Kidney epithelial cell (primary cell): ENCODE measurements around the gene CCR4. TPM values are rescaled to one million over a fixed set of nuclear protein-coding genes. Genes with fewer than 3 reads are reported as not detected.

Source experiments
- DNase-seq: peaks from one replicate; pipeline ENCODE4 v3.0.0-alpha.2; 2010; ENCODE audit warnings: low read depth
- H3K27me3 ChIP-seq: 2 replicates; pipeline ENCODE4 v1.6.0; 2011; ENCODE audit warnings: low read length; ENCODE audit not compliant: control insufficient read depth, insufficient read depth
- H3K36me3 ChIP-seq: 2 replicates; pipeline ENCODE4 v1.5.1; 2011; ENCODE audit warnings: low read length; ENCODE audit not compliant: control insufficient read depth, insufficient read depth
- H3K4me3 ChIP-seq: 2 replicates; pipeline ENCODE4 v1.5.1; 2011; ENCODE audit warnings: low read depth, mild to moderate bottlenecking, control low read depth, low read length
- total RNA-seq: library from RNA; depleted of rRNA; stranded (reverse); fragments of >200 nt; gene quantifications from 2 replicates; pipeline ENCODE4 v1.2.3, GENCODE V29; 2015
- TF ChIP-seq, protein P1 (sequence below): IDR thresholded peaks from 2 replicates; pipeline ENCODE4 v1.5.1; 2011; ENCODE audit warnings: mild to moderate bottlenecking, moderate library complexity, low read length, control low read depth, inconsistent platforms; ENCODE audit not compliant: insufficient read depth, poor library complexity, severe bottlenecking

CCR4 gene
- total RNA-seq, 1 donor from 2014 or later, result not detected

DNA sequence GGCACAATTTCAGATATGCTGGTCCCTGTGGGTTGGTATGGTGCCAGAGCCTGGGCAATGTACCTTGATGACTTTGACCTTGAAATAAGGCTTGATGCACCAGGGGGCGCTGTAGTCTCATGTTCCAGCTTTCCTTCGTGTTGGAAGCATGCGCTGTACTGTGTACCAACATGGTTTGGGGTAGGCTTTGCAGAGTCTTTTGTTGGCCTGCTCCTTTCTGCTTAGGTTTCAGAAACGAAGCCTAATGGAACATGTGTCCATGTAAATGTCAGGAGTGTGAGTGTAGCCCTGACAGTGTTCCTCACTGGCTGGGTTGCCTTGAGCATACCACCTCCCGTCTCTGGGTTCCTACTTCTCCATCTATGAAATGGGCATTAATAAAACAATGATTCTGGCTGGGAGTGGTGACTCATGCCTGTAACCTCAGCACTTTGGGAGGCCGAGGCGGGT, 3.6 kb upstream of the CCR4 start:
- Histone ChIP-seq H3K36me3 (no peaks in the 10 kb centered on the region), H3K4me3 (no peak overlapping the region), H3K27me3 (no peaks in the 10 kb centered on the region)
- TF ChIP-seq, protein P1, sequence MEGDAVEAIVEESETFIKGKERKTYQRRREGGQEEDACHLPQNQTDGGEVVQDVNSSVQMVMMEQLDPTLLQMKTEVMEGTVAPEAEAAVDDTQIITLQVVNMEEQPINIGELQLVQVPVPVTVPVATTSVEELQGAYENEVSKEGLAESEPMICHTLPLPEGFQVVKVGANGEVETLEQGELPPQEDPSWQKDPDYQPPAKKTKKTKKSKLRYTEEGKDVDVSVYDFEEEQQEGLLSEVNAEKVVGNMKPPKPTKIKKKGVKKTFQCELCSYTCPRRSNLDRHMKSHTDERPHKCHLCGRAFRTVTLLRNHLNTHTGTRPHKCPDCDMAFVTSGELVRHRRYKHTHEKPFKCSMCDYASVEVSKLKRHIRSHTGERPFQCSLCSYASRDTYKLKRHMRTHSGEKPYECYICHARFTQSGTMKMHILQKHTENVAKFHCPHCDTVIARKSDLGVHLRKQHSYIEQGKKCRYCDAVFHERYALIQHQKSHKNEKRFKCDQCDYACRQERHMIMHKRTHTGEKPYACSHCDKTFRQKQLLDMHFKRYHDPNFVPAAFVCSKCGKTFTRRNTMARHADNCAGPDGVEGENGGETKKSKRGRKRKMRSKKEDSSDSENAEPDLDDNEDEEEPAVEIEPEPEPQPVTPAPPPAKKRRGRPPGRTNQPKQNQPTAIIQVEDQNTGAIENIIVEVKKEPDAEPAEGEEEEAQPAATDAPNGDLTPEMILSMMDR, result peak; percentile 71
- peak; percentile 39 for DNase-seq

DNA sequence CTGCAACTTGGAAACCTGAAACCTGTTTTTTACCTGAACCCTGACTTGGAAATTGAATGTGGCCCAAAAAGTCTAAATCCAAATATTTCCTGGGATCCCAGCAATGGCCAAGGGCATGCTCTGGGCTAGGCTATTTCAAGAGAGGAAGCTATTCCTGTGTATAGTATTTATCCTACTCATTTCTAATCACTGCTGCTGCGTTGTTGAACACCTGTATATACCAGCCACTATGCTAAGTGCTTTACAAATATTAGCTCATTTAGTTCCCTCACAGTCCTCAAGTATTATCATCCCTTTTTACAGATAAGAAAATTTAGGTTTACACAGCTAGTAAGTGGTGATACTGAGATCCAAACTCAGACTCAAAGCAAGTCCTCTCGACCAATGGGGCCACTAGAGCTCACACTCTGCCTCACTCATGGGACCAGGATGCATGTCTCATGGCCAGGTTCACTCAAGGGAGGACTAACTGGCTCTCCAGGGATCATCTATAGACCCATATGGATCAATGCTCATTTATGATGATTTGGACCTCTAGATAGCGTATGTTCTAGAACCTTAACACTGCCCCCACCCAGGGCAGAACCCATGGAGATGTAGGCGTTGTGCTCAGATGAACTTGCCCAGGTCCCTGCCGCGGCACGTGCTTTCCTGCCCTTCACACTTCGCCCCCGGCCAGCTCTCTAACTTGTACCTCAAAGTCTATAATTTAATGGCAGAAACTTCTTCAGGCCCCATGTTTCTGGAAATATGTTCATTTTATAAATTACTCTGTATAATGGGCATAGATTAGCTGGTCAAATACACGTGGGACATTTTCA, 2.6 kb upstream of the CCR4 start:
- Histone ChIP-seq H3K36me3 (no peaks in the 10 kb centered on the region), H3K27me3 (no peaks in the 10 kb centered on the region), H3K4me3 (no peak overlapping the region)
- no peak for DNase-seq
- TF ChIP-seq, protein P1, result no peak

DNA sequence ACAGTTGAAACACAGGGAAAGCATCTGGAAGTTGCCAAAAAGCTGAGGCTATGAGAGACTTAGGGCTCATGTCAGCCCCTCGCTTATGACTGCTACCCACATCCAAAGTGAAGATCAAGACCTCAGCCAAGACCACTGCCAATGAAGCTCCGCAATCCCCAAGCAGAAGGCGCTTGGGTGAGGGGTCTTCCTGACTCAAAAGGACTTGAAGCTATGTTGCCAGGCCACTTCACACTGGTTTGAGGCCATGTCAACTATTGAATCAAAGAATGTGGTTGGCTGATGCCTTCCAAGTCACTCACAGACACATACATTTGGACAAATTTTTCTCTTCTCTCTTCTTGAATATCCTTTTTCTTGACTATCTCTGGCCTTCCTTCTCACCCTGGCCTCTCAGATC, 928 bp upstream of the CCR4 start:
- TF ChIP-seq, protein P1, result no peak
- H3K4me3 ChIP-seq, result no peak overlapping the region
- DNase-seq, result no peak
- H3K27me3 ChIP-seq, result no peaks in the 10 kb centered on the region
- H3K36me3 ChIP-seq, result no peaks in the 10 kb centered on the region

DNA sequence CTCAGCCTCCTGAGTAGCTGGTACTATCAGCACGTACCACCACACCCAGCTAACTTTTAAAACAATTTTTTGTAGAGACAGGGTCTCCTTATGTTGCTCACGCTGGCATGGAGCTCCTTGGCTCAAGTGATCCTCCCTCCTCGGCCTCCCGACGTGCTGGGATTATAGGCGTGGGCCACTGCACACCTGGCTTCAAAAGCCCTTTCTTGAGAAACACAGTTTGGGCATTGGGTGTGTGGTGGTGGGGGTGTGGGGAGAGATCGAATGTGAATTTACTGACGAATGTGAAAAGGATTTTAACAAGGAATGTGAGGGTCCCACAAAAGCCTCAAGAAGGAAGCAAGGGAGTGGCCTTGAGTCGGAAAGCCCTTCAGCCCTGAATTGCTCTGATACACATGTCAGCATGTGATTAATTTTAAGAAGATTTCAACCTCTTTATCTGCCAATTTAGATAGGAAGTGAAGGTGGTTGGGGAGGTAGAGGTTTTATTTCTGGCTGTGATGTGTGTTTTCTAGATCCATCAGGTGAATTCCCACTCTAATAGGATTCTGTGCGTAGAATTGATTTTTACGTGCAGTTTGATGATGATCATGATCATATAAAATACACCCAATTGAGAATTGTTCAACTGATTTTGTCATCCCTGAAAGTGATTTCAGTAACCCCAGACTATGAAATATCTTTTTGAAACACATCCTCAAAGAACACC, 1.1 kb downstream of the CCR4 start:
- DNase-seq, result no peak
- TF ChIP-seq, protein P1, result no peak
- H3K36me3 ChIP-seq, result no peaks in the 10 kb centered on the region
- H3K27me3 ChIP-seq, result no peaks in the 10 kb centered on the region
- H3K4me3 ChIP-seq, result no peak overlapping the region

DNA sequence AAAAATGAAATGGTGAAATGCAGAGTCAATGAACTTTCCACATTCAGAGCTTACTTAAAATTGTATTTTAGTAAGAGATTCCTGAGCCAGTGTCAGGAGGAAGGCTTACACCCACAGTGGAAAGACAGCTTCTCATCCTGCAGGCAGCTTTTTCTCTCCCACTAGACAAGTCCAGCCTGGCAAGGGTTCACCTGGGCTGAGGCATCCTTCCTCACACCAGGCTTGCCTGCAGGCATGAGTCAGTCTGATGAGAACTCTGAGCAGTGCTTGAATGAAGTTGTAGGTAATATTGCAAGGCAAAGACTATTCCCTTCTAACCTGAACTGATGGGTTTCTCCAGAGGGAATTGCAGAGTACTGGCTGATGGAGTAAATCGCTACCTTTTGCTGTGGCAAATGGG, 3.1 kb downstream of the CCR4 start:
- Histone ChIP-seq H3K4me3 (no peak overlapping the region), H3K27me3 (no peaks in the 10 kb centered on the region), H3K36me3 (no peaks in the 10 kb centered on the region)
- DNase-seq, result no peak
- TF ChIP-seq, protein P1, result no peak
